Measurements from ENCODE around the gene GPATCH11.

- TF ChIP-seq CTCF (IDR thresholded peaks at IDR 0.05): no peak
- no peak for TF ChIP-seq POLR2A (IDR thresholded peaks at IDR 0.05)
Observed at GRCh38 chr2:37104178-37104577, 19.9 kb downstream of the GPATCH11 start.

Data from stomach (tissue), 4 donors.